OCI-LY7 (cell line): ENCODE data around the gene MOCS1. TPM values are rescaled to one million over a fixed set of nuclear protein-coding genes. Genes with fewer than 3 reads are reported as not detected.

Source experiments
- BruUV-seq: library from RNA; stranded (reverse); fragments of 400-500 nt; replicated peaks from 2 replicates; lab custom pipeline; 2021; lab: Mats Ljungman, UMichigan
- CTCF ChIA-PET: fragments of 300-600 bp; sonication (Branson Sonifier 250); formaldehyde crosslinking; loops from one replicate; lab custom pipeline; 2022; ENCODE audit warnings: antibody characterized with exemption; ENCODE audit not compliant: unreplicated experiment; lab: Charles Lee
- POLR2A ChIA-PET: fragments of 300-600 bp; sonication (Branson Sonifier 250); formaldehyde crosslinking; loops from one replicate; lab custom pipeline; 2022; ENCODE audit warnings: antibody characterized with exemption; lab: Charles Lee
- DNase-seq: peaks from one replicate; pipeline ENCODE4 v3.0.0-alpha.2; 2015; ENCODE audit warnings: low spot score
- H2AFZ ChIP-seq: fragments of 200-600 bp; sonication (generic), shearing (Covaris generic); 2 replicates; pipeline ENCODE4 v1.6.1; 2014; ENCODE audit warnings: mild to moderate bottlenecking, antibody characterized with exemption, low read length, moderate library complexity
- H3K27ac ChIP-seq: fragments of 200-600 bp; sonication (generic); 2 replicates; pipeline ENCODE4 v1.5.1; 2014; ENCODE audit warnings: mixed run types, low read depth, mild to moderate bottlenecking, moderate library complexity, low read length, inconsistent platforms; ENCODE audit not compliant: poor library complexity, severe bottlenecking
- H3K36me3 ChIP-seq: fragments of 200-600 bp; sonication (generic); 2 replicates; pipeline ENCODE4 v1.6.1; 2014; ENCODE audit warnings: mild to moderate bottlenecking, antibody characterized with exemption, low read length, moderate library complexity, mixed read lengths; ENCODE audit not compliant: insufficient read depth
- H3K4me1 ChIP-seq: fragments of 200-600 bp; sonication (generic); 2 replicates; pipeline ENCODE4 v1.5.1; 2014; ENCODE audit warnings: mild to moderate bottlenecking, low read length; ENCODE audit not compliant: insufficient read depth, poor library complexity, severe bottlenecking
- H3K4me2 ChIP-seq: fragments of 200-600 bp; sonication (generic); 2 replicates; pipeline ENCODE4 v1.6.1; 2014; ENCODE audit warnings: mild to moderate bottlenecking, low read length
- H3K4me3 ChIP-seq: fragments of 200-600 bp; sonication (generic); 2 replicates; pipeline ENCODE4 v1.5.1; 2014; ENCODE audit warnings: mild to moderate bottlenecking, low read depth, low read length; ENCODE audit not compliant: poor library complexity, severe bottlenecking
- H3K79me2 ChIP-seq: fragments of 200-600 bp; sonication (generic); 2 replicates; pipeline ENCODE4 v1.6.1; 2016; ENCODE audit warnings: low read depth, mild to moderate bottlenecking, low read length, moderate library complexity, mixed read lengths; ENCODE audit not compliant: insufficient read depth
- H3K9me2 ChIP-seq: fragments of 200-600 bp; sonication (generic); 2 replicates; pipeline ENCODE4 v1.6.1; 2016; ENCODE audit warnings: mild to moderate bottlenecking, low read length, mixed read lengths; ENCODE audit not compliant: insufficient read depth
- H3K9me3 ChIP-seq: fragments of 200-600 bp; sonication (generic); 2 replicates; pipeline ENCODE4 v1.6.1; 2014; ENCODE audit warnings: mild to moderate bottlenecking, mixed run types, low read length, mixed read lengths
- H4K20me1 ChIP-seq: fragments of 200-600 bp; sonication (generic); 2 replicates; pipeline ENCODE4 v1.6.1; 2014; ENCODE audit warnings: mild to moderate bottlenecking, antibody characterized with exemption, low read length, moderate library complexity, mixed read lengths; ENCODE audit not compliant: insufficient read depth
- CTCF ChIP-seq: fragments of 200-600 bp; sonication (generic); conservative IDR thresholded peaks from 2 replicates; pipeline ENCODE4 v1.5.1; 2014; ENCODE audit warnings: mild to moderate bottlenecking, antibody characterized with exemption, low read length, moderate library complexity, mixed read lengths
- EZH2phosphoT487 ChIP-seq: fragments of 200-600 bp; sonication (generic); IDR thresholded peaks from 2 replicates; pipeline ENCODE4 v1.6.1; 2018; ENCODE audit warnings: low read depth, borderline replicate concordance, mild to moderate bottlenecking, mixed run types, antibody characterized with exemption, low read length, moderate library complexity, mixed read lengths
- intact Hi-C: fragments of 100-400 bp; cut with micrococcal nuclease; formaldehyde crosslinking; loops from one replicate; pipeline ENCODE4 v1.10.0; 2022; ENCODE audit not compliant: unreplicated experiment
- total RNA-seq, 2 experiments: library from RNA; depleted of rRNA in 1 of 2; stranded (reverse); fragments of >200 nt in 1 of 2; shearing (Covaris generic) in 1 of 2; gene quantifications; 2 replicates each; pipeline ENCODE4 v1.2.3, GENCODE V29; 2014 to 2022

MOCS1 gene
- total RNA-seq, 2 experiments from 2014 or later, result not detected

- no peak overlapping the region for H3K27ac ChIP-seq
- no peak overlapping the region for H3K4me3 ChIP-seq
- H3K4me1 ChIP-seq, result no peaks in the 10 kb centered on the region
- H3K9me3 ChIP-seq, result no peaks in the 10 kb centered on the region
- H2AFZ ChIP-seq, result no peak overlapping the region
- intact Hi-C loops, result no loop called here
- no peak overlapping the region for H3K4me2 ChIP-seq
- no TSS peak for BruUV-seq
- ChIA-PET POLR2A (no interaction called here), CTCF (no interaction called here)
- no peaks in the 10 kb centered on the region for H3K36me3 ChIP-seq
- H3K79me2 ChIP-seq, result no peaks in the 10 kb centered on the region
- no peaks in the 10 kb centered on the region for H4K20me1 ChIP-seq
- no peaks in the 10 kb centered on the region for H3K9me2 ChIP-seq
- no peak for DNase-seq
- TF ChIP-seq EZH2phosphoT487 (no peak), CTCF (no peak)
Measured at GRCh38 chr6:39908838-39909583, 25.3 kb downstream of the MOCS1 start.

- no peak overlapping the region for H3K4me2 ChIP-seq
- ChIA-PET POLR2A (no interaction called here), CTCF (interaction anchor here (1.1 kb wide), 1 partner anchor 15 kb away, joined by 3 read pairs; no protein-coding TSS in a partner anchor)
- no peak for TF ChIP-seq EZH2phosphoT487
- no peak for TF ChIP-seq CTCF
- intact Hi-C loops, result no loop called here
- no peaks in the 10 kb centered on the region for H3K4me1 ChIP-seq
- BruUV-seq, result no TSS peak
- no peak overlapping the region for H2AFZ ChIP-seq
- H3K79me2 ChIP-seq, result no peaks in the 10 kb centered on the region
- H3K4me3 ChIP-seq, result no peak overlapping the region
- DNase-seq, result no peak
- H4K20me1 ChIP-seq, result no peaks in the 10 kb centered on the region
- H3K9me3 ChIP-seq, result no peaks in the 10 kb centered on the region
- H3K36me3 ChIP-seq, result no peaks in the 10 kb centered on the region
- no peak overlapping the region for H3K27ac ChIP-seq
- H3K9me2 ChIP-seq, result no peaks in the 10 kb centered on the region
Measured at GRCh38 chr6:39907871-39908575, 26.2 kb downstream of the MOCS1 start.

GRCh38 chr6:39906318-39906761 lies 27.9 kb downstream of the MOCS1 start:
- Histone ChIP-seq H3K36me3 (no peaks in the 10 kb centered on the region), H4K20me1 (no peaks in the 10 kb centered on the region), H3K9me2 (no peaks in the 10 kb centered on the region), H3K4me3 (no peak overlapping the region), H3K79me2 (no peaks in the 10 kb centered on the region), H2AFZ (no peak overlapping the region), H3K4me2 (no peak overlapping the region), H3K4me1 (no peaks in the 10 kb centered on the region), H3K27ac (no peak overlapping the region), H3K9me3 (no peaks in the 10 kb centered on the region)
- BruUV-seq, result no TSS peak
- no peak for TF ChIP-seq EZH2phosphoT487
- DNase-seq, result no peak
- ChIA-PET POLR2A (no interaction called here), CTCF (no interaction called here)
- intact Hi-C loops, result no loop called here
